HFFc6 (cell line): ENCODE results near the gene OPN1MW. TPM values are rescaled to one million over a fixed set of nuclear protein-coding genes. Genes with fewer than 3 reads are reported as not detected.
"Not testable (repeated sequence)": the region's sequence is repeated elsewhere in the genome, so short reads cannot be mapped to it uniquely, and the experiment has no call there.

Source experiments
- DNase-seq: peaks from one replicate; pipeline ENCODE4 v3.0.0-alpha.2; 2018
- H3K27ac Mint-ChIP-seq: 2 replicates; pipeline ENCODE4 v1.8.0; 2020; ENCODE audit warnings: mild to moderate bottlenecking, mixed read lengths
- H3K27me3 Mint-ChIP-seq: 2 replicates; pipeline ENCODE4 v1.8.0; 2021; ENCODE audit warnings: mild to moderate bottlenecking, moderate library complexity, mixed read lengths; ENCODE audit not compliant: insufficient read depth
- H3K36me3 Mint-ChIP-seq: 2 replicates; pipeline ENCODE4 v1.8.0; 2021; ENCODE audit warnings: low read depth, mixed read lengths
- H3K4me1 Mint-ChIP-seq: 2 replicates; pipeline ENCODE4 v1.8.0; 2020; ENCODE audit warnings: low read depth, mixed read lengths
- H3K4me3 Mint-ChIP-seq: 2 replicates; pipeline ENCODE4 v1.8.0; 2020; ENCODE audit warnings: mild to moderate bottlenecking, moderate library complexity, mixed read lengths
- H3K9me3 Mint-ChIP-seq: 2 replicates; pipeline ENCODE4 v1.8.0; 2020; ENCODE audit warnings: mild to moderate bottlenecking, mixed read lengths
- total RNA-seq, 6 experiments: library from RNA; stranded (reverse); fragmentation: NEBNext Ultra II Directional; extraction: Animal tissue kit (Norgen Biotek cat#: 25700); gene quantifications; 2 replicates in 1 of 6; 3 replicates in 5 of 6; pipeline ENCODE4 v1.2.3, GENCODE V29; 2021

OPN1MW gene
- total RNA-seq, 6 experiments from 2014 or later: not detected

DNA sequence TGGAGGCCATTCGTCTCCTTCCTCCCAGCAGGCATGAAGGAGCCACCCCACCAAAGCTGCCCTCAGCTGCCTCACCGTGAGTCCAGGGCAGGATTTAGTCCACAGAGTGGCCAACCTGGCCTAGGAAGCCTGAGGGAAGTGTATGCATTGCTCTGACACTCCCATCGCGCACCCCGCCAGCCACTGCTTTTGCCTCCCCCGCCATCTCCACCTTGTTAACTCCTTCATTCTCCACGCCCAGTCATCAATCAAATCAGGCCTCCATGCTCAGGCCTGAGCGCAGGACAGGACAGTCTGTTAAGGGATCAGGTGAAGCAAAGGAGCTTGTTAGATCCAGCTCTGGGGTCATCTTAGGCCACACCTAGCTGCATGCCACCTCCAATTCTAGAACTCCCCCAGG lies 10.4 kb downstream of the OPN1MW start:
- not testable (repeated sequence) for H3K27ac Mint-ChIP-seq, H3K4me1 Mint-ChIP-seq, H3K36me3 Mint-ChIP-seq, H3K27me3 Mint-ChIP-seq, H3K9me3 Mint-ChIP-seq, H3K4me3 Mint-ChIP-seq, DNase-seq

DNA sequence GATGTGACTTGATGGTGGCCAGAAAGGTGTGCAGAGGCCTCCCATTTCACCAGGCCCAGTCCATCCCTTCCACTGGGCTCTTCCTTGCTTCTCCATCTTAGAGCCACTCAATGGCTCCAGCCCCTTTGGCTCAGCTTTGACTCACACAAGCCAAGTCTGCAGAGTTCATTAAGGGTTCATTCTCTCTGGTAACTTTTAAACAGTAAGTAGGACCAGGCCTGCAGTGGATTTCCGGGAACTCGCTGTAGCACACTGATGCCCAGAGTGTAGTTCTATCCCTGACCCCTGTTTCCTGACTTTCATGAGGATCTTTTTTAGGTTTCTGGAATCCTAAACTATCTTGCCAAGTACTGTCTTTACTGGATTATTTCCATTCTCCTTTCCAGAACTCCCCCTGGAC lies 11.9 kb downstream of the OPN1MW start:
- not testable (repeated sequence) for H3K27ac Mint-ChIP-seq, H3K9me3 Mint-ChIP-seq, DNase-seq, H3K4me3 Mint-ChIP-seq, H3K27me3 Mint-ChIP-seq, H3K36me3 Mint-ChIP-seq, H3K4me1 Mint-ChIP-seq

DNA sequence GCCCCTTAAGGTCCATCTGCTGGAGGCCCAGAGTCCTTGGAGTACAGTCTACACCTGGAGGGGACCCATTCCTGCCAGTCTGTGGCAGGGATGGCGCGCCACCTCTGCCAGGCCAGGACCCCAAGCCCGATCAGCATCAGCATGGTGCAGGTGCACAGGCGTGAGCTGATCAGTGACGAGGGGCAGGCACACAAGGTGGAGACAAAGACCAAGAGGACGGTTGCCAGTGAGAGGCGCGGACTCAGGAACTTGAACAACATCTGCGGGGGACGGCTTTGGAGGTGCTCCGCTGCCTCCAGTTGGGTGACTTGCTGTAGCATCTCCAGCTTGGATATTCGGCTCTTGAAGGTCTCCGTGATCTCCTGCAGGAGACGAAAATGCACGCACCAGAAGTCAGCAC lies 14.1 kb downstream of the OPN1MW start:
- H3K36me3 Mint-ChIP-seq, H3K9me3 Mint-ChIP-seq, H3K27me3 Mint-ChIP-seq, H3K4me3 Mint-ChIP-seq, H3K27ac Mint-ChIP-seq, H3K4me1 Mint-ChIP-seq, DNase-seq: not testable (repeated sequence)

DNA sequence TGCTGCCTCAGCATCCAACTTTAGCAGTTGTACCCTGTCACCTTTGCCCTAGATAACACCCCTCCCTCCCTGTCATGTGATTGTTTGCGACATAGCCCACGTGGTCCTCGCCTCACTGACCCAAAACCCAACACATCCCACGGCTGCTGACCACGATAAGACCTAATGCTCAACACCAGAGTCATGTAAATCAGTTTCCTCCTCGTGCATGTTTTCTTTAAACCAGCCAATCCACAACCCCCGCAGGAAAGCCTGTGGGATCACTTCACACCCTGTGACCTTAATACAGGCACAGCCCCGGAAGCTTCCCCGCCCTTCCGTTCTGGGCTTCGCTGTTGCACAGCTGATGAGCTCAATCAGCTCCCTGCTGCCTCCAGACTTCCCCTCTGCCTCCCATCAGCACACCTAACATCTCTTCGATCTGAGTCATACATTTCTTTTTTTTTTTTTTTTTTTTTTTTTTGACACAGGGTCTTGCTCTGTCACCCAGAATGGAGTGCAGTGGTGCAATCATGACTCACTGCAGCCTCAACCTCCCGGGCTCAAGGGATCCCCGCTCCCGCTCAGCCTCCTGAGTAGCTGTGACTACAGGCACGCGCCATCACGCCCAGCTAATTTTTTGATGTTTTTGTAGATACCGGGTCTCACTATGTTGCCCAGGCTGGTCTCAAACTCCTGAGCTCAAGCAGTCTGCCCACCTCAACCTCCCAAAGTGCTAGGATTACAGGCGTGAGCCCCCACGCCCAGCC lies 27.4 kb downstream of the OPN1MW start:
- not testable (repeated sequence) for H3K4me3 Mint-ChIP-seq, H3K27ac Mint-ChIP-seq, H3K36me3 Mint-ChIP-seq, H3K9me3 Mint-ChIP-seq, H3K27me3 Mint-ChIP-seq, H3K4me1 Mint-ChIP-seq, DNase-seq

DNA sequence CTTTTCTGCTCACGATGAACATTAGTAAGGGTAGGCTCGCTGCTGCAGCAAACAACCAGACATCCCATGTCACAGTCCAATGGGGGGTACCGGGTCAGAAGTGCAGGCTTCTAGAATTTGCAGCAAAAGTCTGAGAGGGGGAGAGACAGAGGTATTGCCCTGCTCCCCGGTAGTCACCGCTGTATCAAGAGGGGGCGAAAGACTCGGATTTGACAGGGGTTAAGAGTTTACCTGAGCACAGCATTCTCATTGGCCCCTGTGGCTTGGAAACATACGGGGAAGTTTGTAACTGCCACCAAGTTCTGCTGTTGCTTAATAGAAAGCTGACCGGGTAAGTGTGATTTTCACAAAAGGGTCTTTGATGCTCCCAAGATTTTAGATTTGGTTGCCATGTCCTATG lies 28.7 kb downstream of the OPN1MW start:
- not testable (repeated sequence) for H3K9me3 Mint-ChIP-seq, H3K27me3 Mint-ChIP-seq, H3K27ac Mint-ChIP-seq, DNase-seq, H3K4me1 Mint-ChIP-seq, H3K4me3 Mint-ChIP-seq, H3K36me3 Mint-ChIP-seq

DNA sequence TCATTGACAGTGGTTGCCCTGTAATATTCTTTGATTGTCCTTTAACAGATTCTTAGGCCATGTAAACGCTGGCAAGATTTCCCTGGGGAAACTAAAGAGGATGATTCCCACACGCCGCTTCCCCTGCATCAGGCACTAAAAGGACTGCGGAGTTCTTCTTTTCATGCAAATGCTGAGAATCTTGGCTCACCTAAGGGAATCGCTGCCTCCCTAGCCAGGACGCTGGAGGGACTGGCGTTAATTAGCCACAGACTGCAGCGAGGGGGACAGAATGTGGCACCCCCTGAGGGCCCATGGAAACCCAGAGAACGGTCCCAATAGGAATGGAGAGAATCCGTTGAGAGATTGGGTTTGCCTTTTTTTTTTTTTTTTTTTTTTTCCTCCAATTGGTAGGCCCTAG lies 29.1 kb downstream of the OPN1MW start:
- H3K36me3 Mint-ChIP-seq, DNase-seq, H3K27ac Mint-ChIP-seq, H3K4me3 Mint-ChIP-seq, H3K4me1 Mint-ChIP-seq, H3K27me3 Mint-ChIP-seq, H3K9me3 Mint-ChIP-seq: not testable (repeated sequence)

DNA sequence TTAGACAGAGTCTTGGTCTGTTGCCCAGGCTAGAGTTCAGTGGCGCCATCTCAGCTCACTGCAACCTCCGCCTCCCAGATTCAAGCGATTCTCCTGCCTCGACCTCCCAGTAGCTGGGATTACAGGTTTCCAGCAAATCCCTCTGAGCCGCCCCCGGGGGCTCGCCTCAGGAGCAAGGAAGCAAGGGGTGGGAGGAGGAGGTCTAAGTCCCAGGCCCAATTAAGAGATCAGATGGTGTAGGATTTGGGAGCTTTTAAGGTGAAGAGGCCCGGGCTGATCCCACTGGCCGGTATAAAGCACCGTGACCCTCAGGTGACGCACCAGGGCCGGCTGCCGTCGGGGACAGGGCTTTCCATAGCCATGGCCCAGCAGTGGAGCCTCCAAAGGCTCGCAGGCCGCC lies 37.1 kb downstream of the OPN1MW start, which contains the start of gene OPN1MW2:
Gene OPN1MW2 (plus strand): TSS at position 301 of the 400 bp plus-strand sequence. CDS start 60 bp downstream, at position 361.
- not testable (repeated sequence) for DNase-seq, H3K27me3 Mint-ChIP-seq, H3K27ac Mint-ChIP-seq, H3K4me1 Mint-ChIP-seq, H3K4me3 Mint-ChIP-seq, H3K36me3 Mint-ChIP-seq, H3K9me3 Mint-ChIP-seq

DNA sequence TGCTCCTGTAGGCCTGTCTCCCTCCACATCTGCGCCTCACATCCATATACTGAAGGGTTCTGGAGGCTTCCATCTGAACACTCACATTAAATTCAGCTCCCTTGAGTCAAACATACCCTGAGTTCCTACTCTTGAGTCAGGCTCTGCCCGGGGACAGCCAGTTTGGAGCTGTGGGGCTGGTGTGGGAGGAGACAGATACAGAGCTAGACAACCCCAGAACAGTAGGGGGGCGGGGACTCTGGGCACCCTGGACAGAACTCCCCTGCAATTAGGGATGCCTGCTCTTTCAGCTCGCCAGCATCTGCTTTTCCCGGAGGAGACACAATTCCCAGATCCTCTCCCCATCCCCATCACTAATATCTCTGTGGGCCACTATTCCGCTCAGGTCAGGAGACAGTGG lies 42.9 kb downstream of the OPN1MW start:
- not testable (repeated sequence) for H3K4me3 Mint-ChIP-seq, H3K9me3 Mint-ChIP-seq, DNase-seq, H3K36me3 Mint-ChIP-seq, H3K27ac Mint-ChIP-seq, H3K27me3 Mint-ChIP-seq, H3K4me1 Mint-ChIP-seq

DNA sequence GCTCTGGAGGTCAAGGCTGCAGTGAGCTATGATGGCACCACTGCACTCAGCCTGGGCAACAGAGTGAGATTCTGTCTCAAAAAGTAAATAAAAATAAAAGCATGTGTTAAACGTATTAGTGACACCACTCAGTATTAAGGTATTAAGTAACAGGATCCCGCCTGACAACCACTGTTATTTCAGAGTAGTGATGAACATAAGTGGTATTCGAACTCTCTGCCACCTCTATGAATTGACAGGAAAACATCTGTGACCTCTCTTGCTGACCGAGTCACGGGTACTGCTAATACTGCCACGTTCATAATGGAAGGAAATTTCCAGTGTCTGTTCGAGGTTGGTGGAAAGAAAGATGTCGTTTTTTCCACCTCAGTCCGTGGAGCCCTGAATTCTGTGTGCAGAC lies 44.3 kb downstream of the OPN1MW start:
- not testable (repeated sequence) for DNase-seq, H3K27ac Mint-ChIP-seq, H3K9me3 Mint-ChIP-seq

DNA sequence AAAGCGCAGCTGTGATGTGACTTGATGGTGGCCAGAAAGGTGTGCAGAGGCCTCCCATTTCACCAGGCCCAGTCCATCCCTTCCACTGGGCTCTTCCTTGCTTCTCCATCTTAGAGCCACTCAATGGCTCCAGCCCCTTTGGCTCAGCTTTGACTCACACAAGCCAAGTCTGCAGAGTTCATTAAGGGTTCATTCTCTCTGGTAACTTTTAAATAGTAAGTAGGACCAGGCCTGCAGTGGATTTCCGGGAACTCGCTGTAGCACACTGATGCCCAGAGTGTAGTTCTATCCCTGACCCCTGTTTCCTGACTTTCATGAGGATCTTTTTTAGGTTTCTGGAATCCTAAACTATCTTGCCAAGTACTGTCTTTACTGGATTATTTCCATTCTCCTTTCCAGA lies 49.0 kb downstream of the OPN1MW start:
- not testable (repeated sequence) for DNase-seq, H3K27me3 Mint-ChIP-seq, H3K36me3 Mint-ChIP-seq, H3K27ac Mint-ChIP-seq, H3K4me3 Mint-ChIP-seq, H3K9me3 Mint-ChIP-seq, H3K4me1 Mint-ChIP-seq

More for the DNA sequence above, 44.3 kb downstream of the OPN1MW start:
- not testable (repeated sequence) for H3K27me3 Mint-ChIP-seq, H3K4me3 Mint-ChIP-seq, H3K4me1 Mint-ChIP-seq, H3K36me3 Mint-ChIP-seq

DNA sequence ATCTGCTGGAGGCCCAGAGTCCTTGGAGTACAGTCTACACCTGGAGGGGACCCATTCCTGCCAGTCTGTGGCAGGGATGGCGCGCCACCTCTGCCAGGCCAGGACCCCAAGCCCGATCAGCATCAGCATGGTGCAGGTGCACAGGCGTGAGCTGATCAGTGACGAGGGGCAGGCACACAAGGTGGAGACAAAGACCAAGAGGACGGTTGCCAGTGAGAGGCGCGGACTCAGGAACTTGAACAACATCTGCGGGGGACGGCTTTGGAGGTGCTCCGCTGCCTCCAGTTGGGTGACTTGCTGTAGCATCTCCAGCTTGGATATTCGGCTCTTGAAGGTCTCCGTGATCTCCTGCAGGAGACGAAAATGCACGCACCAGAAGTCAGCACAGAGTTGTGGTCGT lies 51.2 kb downstream of the OPN1MW start:
- H3K4me3 Mint-ChIP-seq, DNase-seq, H3K4me1 Mint-ChIP-seq, H3K27me3 Mint-ChIP-seq, H3K36me3 Mint-ChIP-seq, H3K27ac Mint-ChIP-seq, H3K9me3 Mint-ChIP-seq: not testable (repeated sequence)
